Activated CD8-positive, alpha-beta memory T cell treated with anti-CD3 and anti-CD28 coated beads, Interleukin-2, amount 50 U/mL, for 24 hours (primary cell): ENCODE results near the gene KRT75.
"Not testable (repeated sequence)": the region's sequence is repeated elsewhere in the genome, so short reads cannot be mapped to it uniquely, and the experiment has no call there.

ENCODE experiments used
- DNase-seq: peaks from one replicate; pipeline ENCODE4 v3.0.0-alpha.2; 2020; ENCODE audit errors: extremely low read depth

Gene KRT75

DNA sequence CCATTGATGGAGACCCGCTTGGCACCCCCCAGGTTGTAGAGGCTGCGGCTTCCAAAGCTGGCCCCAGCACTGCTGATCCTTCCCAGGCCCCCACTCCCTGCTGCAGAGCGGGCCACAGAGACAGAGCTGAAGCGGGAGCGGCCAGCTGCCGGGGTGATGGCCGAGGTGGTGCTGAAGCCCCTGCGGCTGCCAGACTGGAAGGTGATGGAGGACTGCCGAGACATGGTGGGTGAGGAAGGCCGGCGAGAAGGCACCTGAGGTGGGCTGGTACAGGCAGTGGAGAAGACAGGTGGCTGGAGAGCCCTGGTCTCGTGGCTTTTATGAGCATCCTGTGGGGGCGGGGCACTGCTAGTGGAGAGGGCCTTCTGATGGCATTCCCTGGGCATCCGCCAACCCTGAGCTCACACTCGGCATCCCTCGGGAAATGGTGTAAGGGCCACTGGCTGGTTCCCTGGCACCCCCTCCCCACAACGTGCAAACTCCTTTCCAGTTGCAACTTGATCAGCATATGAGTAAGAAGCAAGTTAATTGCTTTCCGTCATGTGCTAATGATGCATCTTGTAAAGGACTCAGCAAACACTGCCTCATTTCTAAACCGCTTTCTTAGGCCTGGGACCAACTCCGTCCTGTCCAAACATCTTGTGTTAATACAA, at the start of gene KRT75:
KRT75 (minus strand) TSS at position 291 of the 653 bp plus-strand sequence; CDS start at position 224, 67 bp downstream.
- DNase-seq = no peak

DNA sequence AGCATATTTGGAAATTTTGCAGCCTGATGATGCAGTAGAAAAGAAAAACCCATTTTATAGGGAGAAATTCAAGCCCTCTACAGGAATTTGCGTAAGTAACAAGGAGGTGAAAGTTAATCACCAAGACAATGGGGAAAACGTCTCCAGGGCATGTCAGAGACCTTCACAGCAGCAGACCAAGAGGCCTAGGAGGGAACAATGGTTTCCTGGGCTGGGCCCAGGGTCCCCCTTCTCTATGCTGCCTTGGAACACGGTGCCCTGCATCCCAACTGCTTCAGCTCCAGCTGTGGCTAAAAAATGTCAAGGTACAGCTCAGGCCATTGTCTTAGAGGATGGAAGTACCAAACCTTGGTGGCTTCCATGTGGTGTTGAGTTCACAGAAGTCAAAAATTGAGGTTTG, 45.9 kb upstream of the KRT75 start:
- DNase-seq = no peak

DNA sequence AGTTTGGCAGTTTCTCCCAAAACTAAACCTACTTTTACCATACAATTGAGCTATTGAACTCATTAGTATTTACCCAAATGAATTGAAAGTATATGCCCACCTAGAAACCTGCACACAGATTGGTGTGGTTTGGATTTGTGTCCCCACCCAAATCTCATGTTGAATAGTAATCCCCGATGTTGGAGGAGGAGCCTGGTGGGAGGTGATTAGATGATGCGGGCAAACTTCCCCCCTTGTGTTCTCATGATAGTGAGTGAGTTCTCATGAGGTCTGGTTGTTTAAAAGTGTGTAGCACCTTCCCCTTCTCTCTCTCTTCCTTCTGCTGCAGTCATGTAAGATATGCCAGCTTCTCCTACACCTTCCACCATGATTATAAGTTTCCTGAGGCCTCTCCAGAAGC, 43.5 kb upstream of the KRT75 start:
- DNase-seq = no peak

DNA sequence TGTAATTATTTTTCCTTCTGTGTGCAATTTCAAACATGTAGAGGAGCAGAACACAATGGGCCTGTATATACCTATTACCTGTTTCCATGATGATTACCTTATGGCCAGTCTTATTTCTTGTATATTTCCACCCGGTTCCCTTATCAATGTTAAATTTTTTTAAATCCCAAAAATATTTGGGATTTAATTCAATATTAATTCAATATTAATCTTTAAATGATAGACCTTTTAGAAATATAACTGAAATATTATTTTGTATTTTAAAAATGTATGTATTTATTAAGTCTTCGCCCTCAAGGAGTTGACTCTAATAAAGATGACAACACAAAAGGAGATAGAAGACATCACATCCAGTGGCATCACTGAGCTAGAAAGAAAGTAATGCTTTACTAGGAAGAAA, 40.0 kb upstream of the KRT75 start:
- no peak for DNase-seq

DNA sequence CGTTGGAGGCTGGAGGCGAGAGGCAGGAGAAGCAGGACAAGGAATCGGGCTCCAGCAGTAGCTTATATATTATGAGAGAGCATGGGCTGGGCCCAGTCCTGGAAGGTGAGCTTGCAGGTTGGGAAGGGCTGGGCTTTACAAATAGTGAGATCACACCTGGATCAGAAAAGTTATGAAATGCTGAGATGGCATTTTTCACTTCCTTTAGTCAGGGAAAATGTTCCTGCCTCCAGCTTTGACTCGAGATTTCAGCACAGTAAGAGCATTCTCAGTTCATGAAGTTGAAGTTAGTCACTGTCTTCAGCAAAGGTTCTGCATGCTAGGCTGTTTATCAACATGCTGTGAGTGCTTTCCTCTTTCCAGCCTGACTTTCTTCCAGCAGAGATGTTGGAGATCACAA, 39.6 kb upstream of the KRT75 start, which contains the start of gene KRT6C:
KRT6C (minus strand) TSS at position 38 of the 400 bp plus-strand sequence. CDS start 68 bp downstream, outside the sequence.
- DNase-seq = no peak

DNA sequence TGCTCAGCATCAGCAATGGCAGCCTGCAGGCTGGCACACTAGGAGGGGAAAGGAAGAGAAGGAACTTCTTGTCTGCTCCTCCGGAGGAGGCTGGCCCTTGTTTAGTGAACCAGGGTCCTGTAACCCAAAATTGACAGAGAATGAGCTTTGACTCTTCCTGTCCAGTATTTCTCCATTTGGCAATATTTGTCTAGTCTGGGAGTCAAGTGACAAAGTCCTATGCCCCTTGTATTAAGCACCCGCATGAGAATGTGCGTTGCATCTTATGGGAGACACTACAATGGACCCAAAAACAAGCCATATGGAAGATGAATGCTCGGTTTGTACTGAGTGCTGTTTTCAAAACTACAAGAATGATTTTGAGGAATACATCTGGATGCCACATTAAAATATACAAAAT, 35.7 kb upstream of the KRT75 start:
- DNase-seq = no peak

DNA sequence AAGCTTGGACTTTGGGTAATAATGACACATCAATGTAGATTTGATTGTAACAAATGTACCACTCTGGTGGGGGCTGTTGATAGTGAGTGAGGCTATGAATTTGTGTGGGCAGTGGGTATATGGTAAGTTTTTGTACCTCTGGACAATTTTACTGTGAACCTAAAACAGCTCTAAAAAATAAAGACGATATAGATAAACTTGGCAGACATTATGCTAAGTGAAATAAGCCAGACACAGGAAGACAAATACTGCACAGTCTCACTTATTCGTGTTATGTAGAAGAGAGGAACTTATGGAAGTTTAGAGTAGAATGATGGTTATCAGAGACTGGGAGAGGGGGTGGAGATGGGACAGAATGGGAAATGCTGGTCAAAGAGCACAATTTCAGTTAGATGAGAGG, 30.7 kb upstream of the KRT75 start:
- DNase-seq = no peak

DNA sequence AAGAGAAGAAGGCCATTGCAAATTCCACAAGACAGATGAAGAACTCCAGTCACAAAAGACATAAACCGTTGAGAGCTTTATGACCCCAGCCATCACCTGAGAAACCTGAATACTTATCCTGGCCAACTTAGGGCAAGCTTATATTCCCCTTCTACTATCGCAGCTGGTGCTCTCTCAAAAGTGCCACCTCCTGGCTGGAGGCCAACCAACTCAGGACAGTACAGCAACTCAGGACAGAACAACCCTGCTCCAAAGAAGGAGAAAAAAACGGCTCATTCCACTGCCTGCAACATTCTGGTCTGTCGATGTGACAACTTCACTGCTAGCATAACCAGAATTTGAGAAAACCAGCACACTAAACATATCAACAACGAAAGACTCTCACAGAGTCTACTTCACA, 27.5 kb upstream of the KRT75 start:
- DNase-seq = no peak

DNA sequence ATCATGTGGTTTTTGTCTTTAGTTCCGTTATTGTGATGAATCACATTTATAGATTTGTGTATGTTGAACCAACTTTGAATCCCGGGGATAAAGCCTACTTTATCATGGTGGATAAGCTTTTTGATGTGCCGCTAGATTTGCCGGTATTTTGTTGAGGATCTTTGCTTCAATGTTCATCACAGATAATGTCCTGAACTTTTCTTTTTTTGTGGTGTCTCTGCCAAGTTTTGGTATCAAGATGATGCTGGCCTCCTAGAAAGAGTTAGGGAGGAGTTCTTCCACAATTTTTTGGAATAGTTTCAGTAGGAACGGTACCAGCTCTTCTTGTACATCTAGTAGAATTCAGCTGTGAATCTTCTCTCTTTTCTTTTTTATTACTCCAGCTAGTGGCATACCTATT, 24.7 kb upstream of the KRT75 start:
- no peak for DNase-seq

DNA sequence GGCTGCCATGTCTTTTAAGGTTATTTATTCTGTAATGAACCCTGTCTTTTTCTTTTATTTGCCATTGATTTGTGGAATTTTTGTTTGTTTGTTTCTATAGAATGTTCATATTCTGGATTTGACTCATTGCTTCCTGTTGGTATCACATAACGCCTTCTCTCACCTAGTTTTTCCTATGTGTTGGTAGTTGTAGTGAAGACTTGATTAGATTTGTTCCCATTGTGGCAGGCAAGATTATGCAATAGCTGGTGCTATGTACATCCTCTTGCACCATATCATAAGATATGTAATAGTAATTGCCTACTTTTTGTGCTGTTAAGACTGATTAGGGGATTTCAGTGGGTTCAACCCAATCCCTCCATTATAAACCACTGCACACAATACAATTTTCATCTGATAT, 21.6 kb upstream of the KRT75 start:
- DNase-seq = no peak

DNA sequence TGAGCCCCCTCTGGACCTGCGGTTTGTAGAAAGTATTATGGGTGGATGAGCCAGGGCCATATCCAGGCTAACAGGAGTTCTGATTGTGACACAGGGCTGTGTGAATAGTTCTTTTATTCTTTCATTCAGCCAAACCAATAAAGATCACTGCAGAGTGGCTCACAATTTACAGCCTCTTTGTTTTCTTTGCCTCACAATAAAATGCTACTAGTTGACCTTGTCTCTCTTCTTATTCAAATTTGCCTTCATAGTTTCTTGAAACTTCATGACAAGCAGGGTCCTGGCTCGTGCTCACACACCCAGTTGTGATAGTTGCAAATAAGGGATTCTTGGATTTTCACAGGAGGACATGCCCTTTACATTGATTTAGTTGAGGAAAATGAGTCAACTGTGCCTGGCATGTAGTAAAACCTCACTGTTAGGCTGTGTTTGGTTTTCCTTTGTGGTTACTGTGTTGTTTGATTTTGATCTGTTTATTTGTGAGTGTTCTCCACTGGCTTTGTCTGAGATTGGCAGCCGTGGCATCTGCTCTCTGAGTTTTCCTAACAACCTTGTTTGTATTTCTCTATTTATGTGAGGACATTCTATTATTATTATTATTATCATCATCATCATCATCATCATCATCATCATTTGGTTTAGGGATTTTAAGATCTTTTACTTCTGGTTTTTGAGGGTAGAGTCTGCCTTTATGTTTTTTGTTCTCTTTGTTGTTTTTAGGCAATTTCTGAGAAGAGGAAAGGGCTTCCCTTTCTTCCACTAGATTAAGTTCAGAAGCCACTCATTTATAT, 20.4 kb upstream of the KRT75 start:
- DNase-seq = no peak

DNA sequence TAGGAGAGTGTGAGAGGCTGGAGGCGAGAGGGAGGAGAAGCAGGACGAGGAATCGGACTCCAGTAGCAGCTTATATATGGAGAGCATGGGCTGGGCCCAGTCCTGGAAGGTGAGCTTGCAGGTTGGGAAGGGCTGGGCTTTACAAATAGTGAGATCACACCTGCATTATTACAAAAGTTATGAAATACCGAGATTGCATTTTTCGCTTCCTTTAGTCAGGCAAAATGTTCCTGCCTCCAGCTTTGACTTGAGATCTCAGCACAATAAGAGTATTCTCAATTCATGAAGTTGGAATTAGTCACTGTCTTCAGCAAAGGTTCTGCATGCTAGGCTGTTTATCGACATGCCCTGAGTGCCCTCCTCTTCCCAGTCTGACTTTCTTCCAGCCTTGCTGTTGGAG, 17.9 kb upstream of the KRT75 start, which contains the start of gene KRT6B:
KRT6B (minus strand) TSS at position 46 of the 400 bp plus-strand sequence. CDS start 68 bp downstream, outside the sequence.
- DNase-seq = no peak

DNA sequence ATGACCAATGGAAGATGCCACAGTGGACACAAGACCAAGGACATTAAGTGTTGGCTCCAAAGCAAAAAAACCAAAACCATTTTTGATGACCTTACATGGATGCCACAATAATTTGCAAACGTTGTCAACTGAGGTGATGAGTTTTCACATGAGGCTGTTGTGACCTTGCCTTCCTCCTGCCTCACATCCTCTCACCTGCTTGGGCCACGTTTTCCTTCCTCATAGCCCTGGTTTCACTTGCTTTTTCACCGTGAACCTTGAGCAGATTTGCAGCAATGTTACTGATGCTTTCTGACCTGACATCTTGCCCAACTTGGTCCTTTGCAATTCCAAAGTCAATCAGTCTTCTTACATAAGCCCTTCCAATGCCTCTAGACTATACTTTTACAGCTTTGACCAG, 14.1 kb upstream of the KRT75 start:
- DNase-seq = no peak

DNA sequence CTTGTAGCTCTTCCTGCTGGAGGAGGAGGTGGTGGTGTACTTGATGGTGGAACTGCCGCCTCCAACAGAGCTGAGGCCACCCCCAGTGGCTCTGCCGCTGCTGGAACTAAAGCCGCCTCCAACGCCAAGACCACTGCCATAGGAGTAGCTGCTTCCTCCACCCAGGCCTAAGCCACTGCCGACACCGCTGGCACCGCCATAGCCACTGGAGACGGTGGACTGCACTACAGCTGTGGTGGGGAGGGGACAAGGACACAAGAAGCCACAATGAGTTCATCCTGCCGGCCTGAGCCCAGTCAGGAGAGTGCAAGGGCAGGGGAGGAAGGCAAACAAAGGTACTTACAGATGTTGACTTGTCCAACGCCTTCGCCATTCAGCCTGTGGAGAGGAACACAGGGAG, 13.0 kb upstream of the KRT75 start:
- DNase-seq = not testable (repeated sequence)

DNA sequence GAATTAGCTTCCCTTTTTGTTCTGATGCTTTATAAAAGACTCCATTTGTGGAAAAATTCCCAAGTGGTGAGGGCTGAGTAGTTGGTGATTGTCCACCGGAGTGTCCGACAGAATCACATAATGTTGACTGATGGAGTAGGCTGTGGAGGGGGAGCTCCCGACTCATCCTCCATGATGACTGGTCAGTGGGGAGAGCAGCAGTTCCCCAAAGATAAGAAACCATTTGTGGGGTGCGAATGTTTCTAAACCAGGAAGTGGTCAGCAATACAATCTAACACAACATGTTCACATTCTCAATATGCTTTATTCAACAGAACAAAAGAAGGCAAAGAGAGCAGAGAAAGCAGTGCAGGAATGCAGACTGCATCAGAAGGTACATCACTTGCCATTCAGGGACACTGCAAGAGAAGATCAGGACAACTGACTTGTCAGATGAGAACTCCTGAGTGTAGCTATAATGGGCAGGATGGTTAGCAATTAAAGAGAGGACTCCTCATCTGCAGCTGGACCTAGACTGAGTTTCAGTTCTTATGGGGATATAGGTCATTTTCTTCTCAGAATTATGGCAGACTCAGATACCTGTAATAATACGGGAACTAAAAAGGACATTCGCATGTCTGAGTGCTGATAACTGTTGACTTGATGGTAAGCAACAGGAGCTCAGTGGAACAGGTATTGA, 12.3 kb upstream of the KRT75 start:
- DNase-seq = no peak

DNA sequence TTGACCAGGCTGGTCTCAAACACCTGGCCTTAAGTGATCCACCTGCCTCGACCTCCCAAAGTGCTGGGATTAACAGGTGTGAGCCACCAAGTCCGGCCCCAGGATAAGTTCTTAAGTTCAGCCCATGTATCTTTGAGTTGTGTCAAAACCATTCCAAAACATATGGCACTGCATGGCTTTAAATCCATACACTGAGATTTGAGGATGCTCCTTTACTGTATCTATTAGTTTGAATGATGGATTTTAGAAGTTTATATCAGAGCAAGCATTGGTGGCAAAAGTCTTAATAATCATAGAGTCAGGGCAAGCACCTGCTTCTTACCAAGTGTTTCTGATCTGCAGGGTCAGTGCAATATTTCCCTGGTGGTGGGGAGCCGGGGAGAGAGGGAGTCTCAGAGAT, 11.7 kb upstream of the KRT75 start:
- no peak for DNase-seq

DNA sequence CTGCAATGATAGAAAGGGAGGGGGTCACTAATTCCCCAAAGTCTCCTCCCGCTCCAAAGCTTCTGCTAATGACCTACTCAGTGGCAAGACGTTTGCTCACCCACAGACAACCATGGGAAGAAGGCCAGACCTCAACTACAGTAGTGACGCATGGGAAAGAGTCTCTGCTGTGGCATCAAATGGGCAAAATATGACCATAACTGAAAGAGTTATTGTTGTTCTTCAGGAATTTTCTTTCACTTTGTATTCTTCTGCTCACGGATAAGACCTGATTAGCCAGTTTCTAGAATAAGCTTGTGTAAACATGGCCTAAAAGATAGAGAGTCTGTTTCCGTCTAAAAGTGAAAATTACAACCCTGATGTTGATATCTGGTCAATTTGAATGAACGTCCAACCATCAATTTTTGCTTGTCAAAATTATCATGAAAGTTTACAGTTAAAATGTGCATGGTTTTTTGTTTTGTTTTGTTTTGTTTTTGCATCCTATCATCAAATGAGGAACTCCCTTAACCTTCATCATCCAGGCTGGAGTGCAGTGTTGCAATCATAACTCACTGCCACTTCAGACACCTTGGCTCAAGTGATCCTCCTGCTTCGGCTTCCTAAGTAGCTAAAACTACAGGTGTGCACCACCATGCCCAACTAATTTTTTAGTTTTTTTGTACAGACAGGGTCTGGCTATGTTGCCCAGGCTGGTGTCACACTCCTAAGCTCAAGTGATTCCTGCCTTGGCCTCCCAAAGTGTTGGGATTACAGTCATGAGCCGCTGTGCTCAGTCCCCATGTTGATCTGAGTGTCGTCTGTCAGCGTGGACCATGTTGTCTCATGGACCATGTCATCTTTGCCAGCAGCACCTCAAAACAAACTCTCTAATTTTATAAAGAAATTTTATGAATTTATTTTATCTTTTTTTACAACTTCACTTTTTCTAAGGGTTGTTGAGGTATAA, 10.8 kb upstream of the KRT75 start:
- no peak for DNase-seq

DNA sequence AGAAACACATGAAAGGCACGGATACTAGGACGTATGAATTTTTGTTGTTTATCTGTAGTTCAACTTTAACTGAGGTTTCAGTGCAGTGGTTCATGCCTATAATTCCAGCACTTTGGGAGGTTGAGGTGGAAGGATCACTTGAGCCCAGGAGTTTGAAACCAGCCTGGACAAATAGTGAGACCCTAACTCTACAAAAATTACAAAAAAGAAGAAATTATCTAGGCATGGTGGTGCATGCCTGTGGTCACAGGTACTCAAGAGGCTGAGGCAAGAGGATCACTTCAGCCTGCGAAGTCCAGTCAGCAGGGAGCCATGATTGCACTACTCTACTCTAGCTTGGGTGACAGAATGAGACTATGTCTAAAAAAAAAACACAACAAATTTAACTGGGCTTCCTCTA, 9.8 kb upstream of the KRT75 start:
- DNase-seq = no peak

DNA sequence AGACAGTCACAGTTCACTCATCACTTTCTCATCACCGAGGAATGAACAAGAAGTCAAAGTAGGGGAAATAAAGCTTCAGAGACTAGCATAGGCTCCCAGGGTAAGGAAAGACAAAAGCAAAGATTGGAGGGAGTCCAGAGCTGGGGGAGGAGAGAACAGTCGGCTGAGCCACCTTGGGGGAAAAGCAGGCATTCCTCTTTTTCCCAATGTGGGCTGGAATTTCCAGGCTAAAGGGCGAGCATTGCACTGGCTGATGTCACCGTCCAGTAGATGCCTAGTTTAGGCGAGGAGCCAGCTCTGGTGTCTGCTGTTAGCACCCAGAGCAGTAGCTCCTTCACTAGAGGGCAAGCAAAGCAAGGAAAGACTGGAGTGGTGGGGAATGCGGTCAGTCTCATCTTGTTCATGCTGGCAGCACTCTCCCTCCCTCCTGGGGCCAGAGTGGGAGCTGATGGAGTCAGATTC, 8.5 kb upstream of the KRT75 start:
- DNase-seq = no peak

DNA sequence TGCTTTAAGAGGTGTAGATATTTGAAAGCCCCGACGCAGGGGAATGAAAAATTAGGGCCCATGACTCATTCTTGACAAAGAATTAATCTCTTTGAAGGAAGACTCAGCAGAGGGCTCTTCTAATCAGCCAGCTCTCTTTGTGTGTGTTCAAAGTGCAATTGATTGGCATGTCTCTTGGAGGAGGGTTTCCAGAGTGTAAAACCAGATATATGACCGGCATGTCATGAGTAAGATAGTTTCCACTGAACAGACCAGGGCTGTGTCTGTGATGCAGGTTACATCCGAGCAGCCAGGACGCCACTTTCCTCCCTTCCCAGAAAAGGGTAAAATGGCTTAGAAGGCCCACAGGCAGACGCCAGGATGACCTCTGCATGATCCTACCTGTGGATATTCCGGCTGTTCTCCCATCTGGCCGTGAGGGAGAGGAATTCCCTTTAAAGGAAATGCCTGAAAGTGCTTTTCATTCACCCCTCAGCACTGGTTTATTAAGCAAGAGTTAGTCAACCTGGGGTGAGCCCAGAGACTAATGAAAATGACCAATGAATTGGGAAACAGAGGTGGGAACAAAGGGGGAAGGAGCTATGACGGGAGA, 7.2 kb upstream of the KRT75 start:
- no peak for DNase-seq

DNA sequence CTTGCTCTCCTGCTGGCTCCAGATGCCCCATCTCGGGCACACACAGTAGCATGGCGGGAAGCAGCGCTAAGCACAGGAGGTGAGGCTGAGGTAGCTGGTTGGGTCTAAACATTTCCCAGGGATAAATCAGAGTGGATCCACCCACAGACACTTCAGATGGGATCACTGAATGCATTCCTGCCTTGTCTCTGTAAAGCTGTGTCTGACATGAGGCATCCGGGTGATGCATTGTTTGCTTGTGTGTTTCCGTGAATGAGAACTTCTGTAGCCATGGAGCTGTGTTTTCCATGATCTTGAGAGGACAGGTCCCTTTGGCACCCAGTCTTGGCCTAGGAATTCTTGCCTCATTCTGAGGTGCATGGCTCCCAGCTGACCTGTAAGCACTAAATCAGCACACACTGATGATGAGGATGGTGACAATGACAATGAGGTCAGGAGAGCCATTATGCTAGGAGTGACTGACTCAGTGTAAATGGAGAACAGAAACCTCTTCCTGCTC, 6.7 kb upstream of the KRT75 start:
- DNase-seq = no peak
